IMR-90 (cell line): ENCODE measurements around the gene IL1RAPL1. TPM values are rescaled to one million over a fixed set of nuclear protein-coding genes. Genes with fewer than 3 reads are reported as not detected.

ENCODE experiments used
- ATAC-seq: fragments of 200-7000 bp; cut with Tn5 transposase; 2 replicates; pipeline ENCODE4 v1.9.1; 2020; ENCODE audit warnings: low read depth, mild to moderate bottlenecking, moderate library complexity
- BruUV-seq: library from RNA; stranded (reverse); fragments of 400-500 nt; replicated peaks from 2 replicates; lab custom pipeline; 2021; lab: Mats Ljungman, UMichigan
- CTCF ChIA-PET: fragments of 300-600 bp; formaldehyde crosslinking; extraction: SDS; loops from one replicate; lab custom pipeline; 2021; ENCODE audit warnings: antibody characterized with exemption; lab: Yijun Ruan, JAX
- POLR2A ChIA-PET: fragments of 300-600 bp; sonication (Branson Sonifier 250); formaldehyde crosslinking; loops from one replicate; lab custom pipeline; 2022; ENCODE audit warnings: antibody characterized with exemption; ENCODE audit not compliant: unreplicated experiment; lab: Charles Lee
- DNase-seq: peaks from one replicate; pipeline ENCODE4 v3.0.0; 2013
- H2AFZ ChIP-seq: replicated peaks from 2 replicates; pipeline ENCODE3; 2013; ENCODE audit warnings: low read length, mild to moderate bottlenecking; ENCODE audit not compliant: poor library complexity
- H2AK5ac ChIP-seq: 2 replicates; pipeline ENCODE4 v1.6.1; 2013; ENCODE audit warnings: low read depth, low read length, inconsistent platforms
- H2AK9ac ChIP-seq: replicated peaks from 2 replicates; pipeline ENCODE3; 2013; ENCODE audit warnings: mild to moderate bottlenecking, low read depth, low read length, moderate library complexity; ENCODE audit not compliant: poor library complexity
- H2BK120ac ChIP-seq: 2 replicates; pipeline ENCODE4 v1.6.1; 2013; ENCODE audit warnings: low read depth, low read length, inconsistent platforms
- H2BK15ac ChIP-seq: 3 replicates; pipeline ENCODE4 v1.6.1; 2013; ENCODE audit warnings: low read depth, low read length, inconsistent platforms
- H2BK20ac ChIP-seq: 2 replicates; pipeline ENCODE4 v1.6.1; 2013; ENCODE audit warnings: low read depth, mild to moderate bottlenecking, inconsistent platforms, low read length, moderate library complexity
- H2BK5ac ChIP-seq: 2 replicates; pipeline ENCODE4 v1.6.1; 2013; ENCODE audit warnings: mild to moderate bottlenecking, low read depth, low read length, inconsistent platforms; ENCODE audit not compliant: poor library complexity, severe bottlenecking
- H3K14ac ChIP-seq: replicated peaks from 2 replicates; pipeline ENCODE4 v1.6.1; 2013; ENCODE audit warnings: low read depth, low read length, inconsistent platforms
- H3K18ac ChIP-seq: 2 replicates; pipeline ENCODE4 v1.6.1; 2013; ENCODE audit warnings: low read depth, low read length, control low read depth
- H3K23ac ChIP-seq: 2 replicates; pipeline ENCODE4 v1.6.1; 2013; ENCODE audit warnings: low read depth, low read length, inconsistent platforms
- H3K27ac ChIP-seq: 2 replicates; pipeline ENCODE4 v1.5.1; 2013; ENCODE audit warnings: mild to moderate bottlenecking, control low read depth, low read length; ENCODE audit not compliant: insufficient read depth
- H3K27me3 ChIP-seq: 2 replicates; pipeline ENCODE4 v1.6.1; 2013; ENCODE audit warnings: low read length; ENCODE audit not compliant: control insufficient read depth, insufficient read depth
- H3K36me3 ChIP-seq: 2 replicates; pipeline ENCODE4 v1.6.1; 2013; ENCODE audit warnings: low read length, mixed read lengths; ENCODE audit not compliant: control insufficient read depth, insufficient read depth
- H3K4ac ChIP-seq: 2 replicates; pipeline ENCODE4 v1.6.1; 2013; ENCODE audit warnings: low read depth, low read length, inconsistent platforms
- H3K4me1 ChIP-seq: 2 replicates; pipeline ENCODE4 v1.6.1; 2013; ENCODE audit warnings: low read length, mixed read lengths; ENCODE audit not compliant: control insufficient read depth, insufficient read depth
- H3K4me2 ChIP-seq: 2 replicates; pipeline ENCODE4 v1.6.1; 2013; ENCODE audit warnings: low read depth, mild to moderate bottlenecking, control low read depth, low read length, moderate library complexity
- H3K4me3 ChIP-seq: 2 replicates; pipeline ENCODE4 v1.5.1; 2013; ENCODE audit warnings: low read depth, mild to moderate bottlenecking, control low read depth, low read length, moderate library complexity; ENCODE audit not compliant: insufficient read depth
- H3K56ac ChIP-seq: 2 replicates; pipeline ENCODE4 v1.6.1; 2013; ENCODE audit warnings: low read length, inconsistent platforms; ENCODE audit not compliant: insufficient read depth; ENCODE audit errors: extremely low read depth
- H3K79me1 ChIP-seq, 2 experiments: 2 replicates each; pipeline ENCODE4 v1.6.1; 2013; ENCODE audit warnings: low read length in 2 of 2, inconsistent platforms in 1 of 2, low read depth in 1 of 2
- H3K9ac ChIP-seq: 2 replicates; pipeline ENCODE4 v1.6.1; 2013; ENCODE audit warnings: low read depth, low read length, control low read depth
- H3K9me1 ChIP-seq: 2 replicates; pipeline ENCODE4 v1.6.1; 2013; ENCODE audit warnings: low read length, inconsistent platforms; ENCODE audit not compliant: insufficient read depth
- H3K9me3 ChIP-seq: 2 replicates; pipeline ENCODE4 v1.6.1; 2013; ENCODE audit warnings: low read length; ENCODE audit not compliant: control insufficient read depth, insufficient read depth
- H4K20me1 ChIP-seq: 2 replicates; pipeline ENCODE4 v1.6.1; 2013; ENCODE audit warnings: low read length, inconsistent platforms; ENCODE audit not compliant: insufficient read depth
- H4K5ac ChIP-seq: 2 replicates; pipeline ENCODE4 v1.6.1; 2013; ENCODE audit warnings: mild to moderate bottlenecking, low read depth, low read length, control low read depth
- H4K8ac ChIP-seq, 2 experiments: 2 replicates each; pipeline ENCODE4 v1.6.1; 2013; ENCODE audit warnings: low read depth in 2 of 2, low read length in 2 of 2, control low read depth in 1 of 2, inconsistent platforms in 1 of 2
- H4K91ac ChIP-seq: 2 replicates; pipeline ENCODE4 v1.6.1; 2013; ENCODE audit warnings: low read depth, low read length, inconsistent platforms; ENCODE audit not compliant: insufficient read depth
- BHLHE40 ChIP-seq: fragments of 150-350 bp; IDR thresholded peaks from 2 replicates; pipeline ENCODE4 v1.6.1; 2016; ENCODE audit warnings: mild to moderate bottlenecking, low read depth, low read length
- CTCF ChIP-seq: conservative IDR thresholded peaks from 2 replicates; pipeline ENCODE4 v1.5.1; 2012; ENCODE audit warnings: mild to moderate bottlenecking, low read depth, low read length, improper control_type of control experiment
- ELK1 ChIP-seq: fragments of 150-350 bp; IDR thresholded peaks from 2 replicates; pipeline ENCODE4 v1.6.1; 2016; ENCODE audit warnings: low read depth, mild to moderate bottlenecking, low read length, moderate library complexity, borderline replicate concordance
- FOS ChIP-seq: fragments of 150-350 bp; IDR thresholded peaks from 2 replicates; pipeline ENCODE4 v1.6.1; 2016; ENCODE audit warnings: low read depth, low read length
- MAFK ChIP-seq: IDR thresholded peaks from 2 replicates; pipeline ENCODE4 v1.6.1; 2012; ENCODE audit warnings: low read depth, low read length, improper control_type of control experiment
- MAZ ChIP-seq: IDR thresholded peaks from 2 replicates; pipeline ENCODE4 v1.6.1; 2012; ENCODE audit warnings: low read depth, mild to moderate bottlenecking, low read length, improper control_type of control experiment, moderate library complexity, borderline replicate concordance
- MXI1 ChIP-seq: IDR thresholded peaks from 2 replicates; pipeline ENCODE4 v1.6.1; 2012; ENCODE audit warnings: low read depth, mild to moderate bottlenecking, low read length, moderate library complexity, borderline replicate concordance
- NFE2L2 ChIP-seq: fragments of 150-350 bp; IDR thresholded peaks from 2 replicates; pipeline ENCODE4 v1.6.1; 2016; ENCODE audit warnings: low read depth, mild to moderate bottlenecking, low read length
- POLR2A ChIP-seq: IDR thresholded peaks from 2 replicates; pipeline ENCODE4 v1.6.1; 2012; ENCODE audit warnings: mild to moderate bottlenecking, low read depth, low read length
- RAD21 ChIP-seq: IDR thresholded peaks from 2 replicates; pipeline ENCODE4 v1.6.1; 2012; ENCODE audit warnings: low read length, improper control_type of control experiment
- RCOR1 ChIP-seq: IDR thresholded peaks from 2 replicates; pipeline ENCODE4 v1.6.1; 2012; ENCODE audit warnings: mild to moderate bottlenecking, low read length, improper control_type of control experiment; ENCODE audit not compliant: insufficient replicate concordance
- RFX5 ChIP-seq: IDR thresholded peaks from 2 replicates; pipeline ENCODE4 v1.8.0; 2012; ENCODE audit warnings: low read depth, mild to moderate bottlenecking, low read length, moderate library complexity
- SMC3 ChIP-seq: fragments of 150-350 bp; IDR thresholded peaks from 2 replicates; pipeline ENCODE4 v1.6.1; 2016; ENCODE audit warnings: low read depth, mild to moderate bottlenecking, antibody characterized with exemption, low read length, moderate library complexity
- USF2 ChIP-seq: fragments of 150-350 bp; IDR thresholded peaks from 2 replicates; pipeline ENCODE4 v1.6.1; 2017; ENCODE audit warnings: mild to moderate bottlenecking, antibody characterized with exemption, low read length, low read depth
- dilution Hi-C: fragments of 300-500 bp; cut with HindIII; formaldehyde crosslinking; loops from one replicate; pipeline ENCODE4 v1.14.3; 2018; ENCODE audit warnings: low sequenced_read_pairs; ENCODE audit not compliant: unreplicated experiment
- in situ Hi-C: fragments of 300-500 bp; cut with MboI; formaldehyde crosslinking; loops from 3 replicates; pipeline ENCODE4 v1.14.3; 2019; ENCODE audit warnings: low sequenced_read_pairs, inconsistent platforms, mixed read lengths
- intact Hi-C: fragments of 100-400 bp; cut with micrococcal nuclease; formaldehyde crosslinking; loops from 2 replicates; pipeline ENCODE4 v1.10.0; 2022
- polyA plus RNA-seq, 3 experiments: library from polyadenylated mRNA; depleted of rRNA; stranded (reverse); fragments of >200 nt; gene quantifications; 2 replicates each; pipeline ENCODE4 v1.2.3, GENCODE V29; 2012; ENCODE audit warnings: low replicate concordance in 1 of 3
- total RNA-seq: library from RNA; depleted of rRNA; stranded (reverse); fragments of >200 nt; gene quantifications from 2 replicates; pipeline ENCODE4 v1.2.3, GENCODE V29; 2012

IL1RAPL1 gene
- total and polyA plus RNA-seq, 2 of the 4 experiments (the other 2 are of a cell fraction), result 1.5 to 9.0 TPM

GRCh38 chrX:29023207-29023606, 436.0 kb downstream of the IL1RAPL1 start:
- Histone ChIP-seq H3K9me3 (no peaks in the 10 kb centered on the region), H2BK15ac (no peak overlapping the region), H3K56ac (no peak overlapping the region), H2AK9ac (no peak overlapping the region), H4K5ac (no peak overlapping the region), H3K9ac (no peak overlapping the region), H3K4me2 (no peak overlapping the region), H2AFZ (no peak overlapping the region), H3K4me3 (no peak overlapping the region), H2BK120ac (no peak overlapping the region), H3K4me1 (no peaks in the 10 kb centered on the region), H3K18ac (no peak overlapping the region), H3K79me1 (no peaks in the 10 kb centered on the region), H3K27me3 (no peaks in the 10 kb centered on the region), H3K14ac (no peak overlapping the region), H3K9me1 (no peaks in the 10 kb centered on the region), H2BK5ac (no peak overlapping the region), H4K8ac (no peak overlapping the region), H2AK5ac (no peak overlapping the region), H4K91ac (no peak overlapping the region), H3K27ac (no peak overlapping the region), H3K23ac (no peak overlapping the region), H2BK20ac (no peak overlapping the region), H3K36me3 (no peaks in the 10 kb centered on the region), H3K4ac (no peak overlapping the region), H4K20me1 (no peaks in the 10 kb centered on the region)
- ChIA-PET POLR2A (no interaction called here), CTCF (interaction anchor here (0.6 kb wide), 1 partner anchor 1054 kb away, joined by 3 read pairs; no protein-coding TSS in a partner anchor)
- TF ChIP-seq POLR2A (no peak), USF2 (no peak), NFE2L2 (no peak), MAZ (no peak), ELK1 (no peak), SMC3 (no peak), FOS (no peak), CTCF (no peak), RFX5 (no peak), BHLHE40 (no peak), MXI1 (no peak), RAD21 (no peak), RCOR1 (no peak), MAFK (no peak)
- dilution Hi-C loops (no loop called here), intact Hi-C loops (no loop called here), in situ Hi-C loops (no loop called here)
- BruUV-seq, result no TSS peak
- ATAC-seq, result no peak
- DNase-seq, result no peak
